OCI-LY3 (cell line): ENCODE results near the gene SLC16A9.

Experiments
- H2AFZ ChIP-seq: fragments of 200-600, 300-600 bp; shearing (Covaris generic); 2 replicates; pipeline ENCODE4 v1.6.0; 2014; ENCODE audit warnings: antibody characterized with exemption, low read depth, low read length
- H3K27ac ChIP-seq: fragments of 200-600, 300-600 bp; sonication (generic); 2 replicates; pipeline ENCODE4 v1.5.1; 2014; ENCODE audit warnings: mild to moderate bottlenecking, low read length, moderate library complexity, mixed read lengths
- H3K27me3 ChIP-seq: fragments of 200-600, 300-600 bp; sonication (generic); 2 replicates; pipeline ENCODE4 v1.6.1; 2014; ENCODE audit warnings: low read depth, low read length, mixed read lengths
- H3K36me3 ChIP-seq: fragments of 200-600, 300-600 bp; sonication (generic); replicated peaks from 2 replicates; pipeline ENCODE3; 2014; ENCODE audit warnings: low read depth, low read length, mixed read lengths
- H3K4me1 ChIP-seq: fragments of 300-600, 200-600 bp; sonication (generic); 2 replicates; pipeline ENCODE4 v1.6.1; 2014; ENCODE audit warnings: low read length, mixed read lengths
- H3K4me2 ChIP-seq: fragments of 200-600, 300-600 bp; sonication (generic); 2 replicates; pipeline ENCODE4 v1.6.1; 2014; ENCODE audit warnings: low read length, mixed read lengths
- H3K4me3 ChIP-seq: fragments of 300-600, 200-600 bp; sonication (generic); 2 replicates; pipeline ENCODE4 v1.5.1; 2014; ENCODE audit warnings: antibody characterized with exemption, mild to moderate bottlenecking, low read length, moderate library complexity
- H3K79me2 ChIP-seq: fragments of 300-600, 200-600 bp; shearing (Covaris generic); 2 replicates; pipeline ENCODE4 v1.6.1; 2014; ENCODE audit warnings: mild to moderate bottlenecking, low read length, mixed read lengths
- H3K9ac ChIP-seq: fragments of 300-600, 200-600 bp; shearing (Covaris generic); 2 replicates; pipeline ENCODE4 v1.6.0; 2014; ENCODE audit warnings: mild to moderate bottlenecking, low read length, moderate library complexity
- H3K9me3 ChIP-seq: fragments of 200-600, 300-600 bp; shearing (Covaris generic); 2 replicates; pipeline ENCODE4 v1.6.1; 2014; ENCODE audit warnings: low read length, mixed read lengths; ENCODE audit not compliant: insufficient read depth
- H4K20me1 ChIP-seq: fragments of 200-600, 300-600 bp; sonication (generic); 2 replicates; pipeline ENCODE4 v1.6.1; 2016; ENCODE audit warnings: low read length, mixed read lengths; ENCODE audit not compliant: insufficient read depth
- CTCF ChIP-seq: fragments of 200-600, 300-600 bp; sonication (generic); IDR thresholded peaks from 2 replicates; pipeline ENCODE4 v1.5.1; 2014; ENCODE audit warnings: antibody characterized with exemption, low read length, low read depth
- EZH2phosphoT487 ChIP-seq: fragments of 200-600 bp; shearing (Covaris generic); IDR thresholded peaks from 2 replicates; pipeline ENCODE4 v1.6.1; 2018; ENCODE audit warnings: antibody characterized with exemption, mixed run types, low read depth

SLC16A9 gene

GRCh38 chr10:59741583-59741982 lies 31.9 kb upstream of the SLC16A9 start:
- H4K20me1 ChIP-seq: no peaks in the 10 kb centered on the region
- H3K79me2 ChIP-seq: no peaks in the 10 kb centered on the region
- H3K36me3 ChIP-seq: no peaks in the 10 kb centered on the region
- H3K27ac ChIP-seq: no peak overlapping the region
- no peaks in the 10 kb centered on the region for H3K9me3 ChIP-seq
- no peaks in the 10 kb centered on the region for H3K4me1 ChIP-seq
- no peak overlapping the region for H2AFZ ChIP-seq
- no peak overlapping the region for H3K4me3 ChIP-seq
- TF ChIP-seq CTCF (no peak), EZH2phosphoT487 (no peak)
- no peak overlapping the region for H3K4me2 ChIP-seq
- H3K27me3 ChIP-seq: no peaks in the 10 kb centered on the region
- no peak overlapping the region for H3K9ac ChIP-seq

- Histone ChIP-seq H3K4me3 (no peak overlapping the region), H3K27ac (no peak overlapping the region), H3K27me3 (no peaks in the 10 kb centered on the region), H3K9ac (no peak overlapping the region), H3K9me3 (no peaks in the 10 kb centered on the region), H3K4me1 (no peaks in the 10 kb centered on the region), H4K20me1 (no peaks in the 10 kb centered on the region), H3K4me2 (no peak overlapping the region), H3K79me2 (no peaks in the 10 kb centered on the region), H2AFZ (no peak overlapping the region), H3K36me3 (no peaks in the 10 kb centered on the region)
- no peak for TF ChIP-seq CTCF
- no peak for TF ChIP-seq EZH2phosphoT487
Observed at GRCh38 chr10:59741048-59741447, 31.4 kb upstream of the SLC16A9 start.

- Histone ChIP-seq H3K36me3 (no peaks in the 10 kb centered on the region), H3K4me3 (no peak overlapping the region), H3K9me3 (no peaks in the 10 kb centered on the region), H3K79me2 (no peaks in the 10 kb centered on the region), H3K9ac (no peak overlapping the region), H3K4me1 (peaks cover 8% of the 10 kb centered on the region), H3K4me2 (no peak overlapping the region), H2AFZ (no peak overlapping the region), H3K27me3 (no peaks in the 10 kb centered on the region), H3K27ac (no peak overlapping the region), H4K20me1 (no peaks in the 10 kb centered on the region)
- TF ChIP-seq EZH2phosphoT487 (no peak), CTCF (no peak)
Observed at GRCh38 chr10:59736749-59737148, 27.1 kb upstream of the SLC16A9 start.

- Histone ChIP-seq H3K36me3 (no peaks in the 10 kb centered on the region), H3K79me2 (no peaks in the 10 kb centered on the region), H3K4me1 (peaks cover 8% of the 10 kb centered on the region), H3K4me3 (no peak overlapping the region), H3K9me3 (no peaks in the 10 kb centered on the region), H3K9ac (no peak overlapping the region), H3K4me2 (no peak overlapping the region), H2AFZ (peak overlapping the region; percentile 39; the same call in 1 of the 2 replicates), H3K27ac (no peak overlapping the region), H3K27me3 (no peaks in the 10 kb centered on the region), H4K20me1 (no peaks in the 10 kb centered on the region)
- no peak for TF ChIP-seq CTCF
- TF ChIP-seq EZH2phosphoT487: no peak
Observed at GRCh38 chr10:59735296-59735695, 25.6 kb upstream of the SLC16A9 start.
